ENCODE measurements around the gene KIF26B.

- TF ChIP-seq CTCF (IDR thresholded peaks at IDR 0.05) (no peak), POLR2A (IDR thresholded peaks at IDR 0.05) (no peak)
Observed at GRCh38 chr1:245201827-245202226, 47.0 kb downstream of the KIF26B start.

All from suprapubic skin (tissue), 3 donors.